ENCODE measurements around the gene ZBTB3. TPM values are rescaled to one million over a fixed set of nuclear protein-coding genes. Genes with fewer than 3 reads are reported as not detected.
"Not testable (repeated sequence)": the region's sequence is repeated elsewhere in the genome, so short reads cannot be mapped to it uniquely, and the experiment has no call there.

The ZBTB3 gene
- total RNA-seq, 1 experiment from 2014 or later = 12.0 TPM

DNA sequence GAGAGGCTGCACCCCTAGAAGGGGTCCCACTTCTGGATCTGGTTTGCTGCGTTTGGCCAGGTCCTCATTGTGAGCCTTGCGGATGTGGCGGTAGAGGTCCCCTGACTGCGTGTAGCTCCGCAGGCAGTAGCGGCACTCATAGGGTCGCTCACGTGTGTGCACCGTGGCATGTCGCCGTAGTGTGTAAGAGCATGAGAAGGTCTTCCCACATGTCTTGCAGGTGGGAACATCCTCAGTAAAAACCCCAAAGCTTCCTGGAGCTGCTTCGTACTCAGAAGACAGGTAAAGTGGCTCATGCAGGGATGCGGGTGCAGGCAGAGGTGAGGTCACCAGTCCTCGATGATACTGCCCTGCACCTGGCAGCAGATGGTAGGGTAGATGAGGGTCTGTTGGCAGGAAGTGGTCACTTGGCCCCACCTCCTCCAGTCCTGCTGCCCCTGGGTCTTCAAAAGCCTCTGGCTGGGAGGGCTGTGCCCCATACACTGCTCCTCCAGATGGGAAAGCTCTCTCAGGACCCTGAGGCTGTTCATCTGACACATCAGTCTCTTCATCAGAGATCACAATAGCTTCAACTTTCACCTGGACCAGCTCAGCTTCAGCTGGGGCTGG is 1.7 kb downstream of the ZBTB3 start:
- Histone ChIP-seq H3K36me3 (ENCODE audit: insufficient read depth, low read length, poor library complexity, severe bottlenecking) (peaks cover 4% of the 10 kb centered on the region), H3K27ac (ENCODE audit: low read depth, low read length, poor library complexity, severe bottlenecking) (no peak overlapping the region), H3K27me3 (replicated peaks; ENCODE audit: insufficient read depth, low read depth, low read length, poor library complexity) (no peaks in the 10 kb centered on the region), H3K9me3 (ENCODE audit: low read depth, low read length, poor library complexity, severe bottlenecking) (no peaks in the 10 kb centered on the region), H3K4me3 (ENCODE audit: low read depth, low read length, poor library complexity, severe bottlenecking) (no peak overlapping the region), H3K4me1 (ENCODE audit: insufficient read depth, low read length, poor library complexity, severe bottlenecking) (peaks cover 6% of the 10 kb centered on the region)
- POLR2A ChIA-PET (ENCODE audit: low non-redundant PET) = no interaction called here
- BruUV-seq (replicated peaks) = no TSS peak
- intact Hi-C loops (cut with micrococcal nuclease; ENCODE audit: unreplicated experiment) = no loop called here
- CTCF ChIA-PET = no interaction called here
- no peak for TF ChIP-seq EZH2 (IDR thresholded peaks at IDR 0.05; ENCODE audit: borderline replicate concordance, low read depth, low read length, poor library complexity, severe bottlenecking)
- TF ChIP-seq, protein P1, sequence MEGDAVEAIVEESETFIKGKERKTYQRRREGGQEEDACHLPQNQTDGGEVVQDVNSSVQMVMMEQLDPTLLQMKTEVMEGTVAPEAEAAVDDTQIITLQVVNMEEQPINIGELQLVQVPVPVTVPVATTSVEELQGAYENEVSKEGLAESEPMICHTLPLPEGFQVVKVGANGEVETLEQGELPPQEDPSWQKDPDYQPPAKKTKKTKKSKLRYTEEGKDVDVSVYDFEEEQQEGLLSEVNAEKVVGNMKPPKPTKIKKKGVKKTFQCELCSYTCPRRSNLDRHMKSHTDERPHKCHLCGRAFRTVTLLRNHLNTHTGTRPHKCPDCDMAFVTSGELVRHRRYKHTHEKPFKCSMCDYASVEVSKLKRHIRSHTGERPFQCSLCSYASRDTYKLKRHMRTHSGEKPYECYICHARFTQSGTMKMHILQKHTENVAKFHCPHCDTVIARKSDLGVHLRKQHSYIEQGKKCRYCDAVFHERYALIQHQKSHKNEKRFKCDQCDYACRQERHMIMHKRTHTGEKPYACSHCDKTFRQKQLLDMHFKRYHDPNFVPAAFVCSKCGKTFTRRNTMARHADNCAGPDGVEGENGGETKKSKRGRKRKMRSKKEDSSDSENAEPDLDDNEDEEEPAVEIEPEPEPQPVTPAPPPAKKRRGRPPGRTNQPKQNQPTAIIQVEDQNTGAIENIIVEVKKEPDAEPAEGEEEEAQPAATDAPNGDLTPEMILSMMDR (conservative IDR thresholded peaks at IDR 0.05; ENCODE audit: low read depth, low read length) = no peak
- no peak for DNase-seq (ENCODE audit: low spot score)

DNA sequence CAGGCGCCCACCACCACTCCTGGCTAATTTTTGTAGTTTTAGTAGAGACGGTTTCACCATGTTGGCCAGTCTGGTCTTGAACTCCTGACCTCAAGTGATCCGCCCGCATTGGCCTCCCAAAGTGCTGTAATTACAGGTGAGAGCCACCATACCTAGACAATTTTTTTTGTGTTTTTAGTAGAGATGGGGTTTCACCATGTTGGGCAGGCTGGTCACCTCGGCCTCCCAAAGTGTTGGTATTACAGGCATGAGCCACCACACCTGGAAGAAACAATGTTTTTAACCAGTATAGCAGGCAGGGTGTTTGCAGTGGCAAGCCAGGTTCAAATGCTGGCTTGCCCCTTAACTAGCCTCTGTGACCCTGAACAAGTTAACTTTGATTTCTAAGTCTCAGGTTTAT is 4.0 kb downstream of the ZBTB3 start:
- intact Hi-C loops (cut with micrococcal nuclease; ENCODE audit: unreplicated experiment) = not testable (repeated sequence)
- CTCF ChIA-PET = interaction anchor here (0.7 kb wide), 1 partner anchor 242 kb away, joined by 10 read pairs; no protein-coding TSS in a partner anchor

DNA sequence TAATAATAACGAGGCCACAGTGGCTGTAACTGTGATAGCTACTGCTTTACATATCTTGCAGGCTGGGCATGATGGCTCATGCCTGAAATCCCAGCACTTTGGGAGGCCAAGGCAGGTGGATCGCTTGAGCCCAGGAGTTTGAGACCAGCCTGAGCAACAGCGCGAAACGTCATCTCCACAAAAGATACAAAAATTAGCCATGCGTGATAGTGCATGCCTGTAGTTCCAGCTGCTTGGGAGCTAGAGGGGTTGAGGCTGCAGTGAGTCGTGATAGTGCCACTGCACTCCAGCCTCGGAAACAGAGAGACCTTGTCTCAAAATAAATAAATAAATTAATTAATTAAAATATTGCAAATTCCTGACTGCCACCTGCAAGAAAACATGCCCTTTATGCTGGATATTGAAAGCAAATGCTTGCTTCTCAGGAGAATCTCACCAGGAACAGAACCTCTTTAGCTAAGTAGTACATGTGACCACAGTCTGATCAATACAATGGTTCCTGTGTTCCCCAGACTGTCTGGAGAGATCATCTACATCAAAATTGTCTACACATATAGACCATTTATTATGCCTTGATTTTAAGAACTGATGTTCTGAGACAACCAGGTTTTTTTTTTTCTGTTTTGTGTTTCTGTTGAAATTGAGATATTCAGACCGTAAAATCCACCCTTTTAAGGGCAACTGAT is 6.3 kb downstream of the ZBTB3 start:
- intact Hi-C loops (cut with micrococcal nuclease; ENCODE audit: unreplicated experiment) = no loop called here
- CTCF ChIA-PET = no interaction called here
- BruUV-seq (replicated peaks) = no TSS peak
- H3K27me3 ChIP-seq (replicated peaks; ENCODE audit: insufficient read depth, low read depth, low read length, poor library complexity) = no peaks in the 10 kb centered on the region
- no peak overlapping the region for H3K27ac ChIP-seq (ENCODE audit: low read depth, low read length, poor library complexity, severe bottlenecking)
- TF ChIP-seq, protein P1 (conservative IDR thresholded peaks at IDR 0.05; ENCODE audit: low read depth, low read length) = no peak
- TF ChIP-seq EZH2 (IDR thresholded peaks at IDR 0.05; ENCODE audit: borderline replicate concordance, low read depth, low read length, poor library complexity, severe bottlenecking) = no peak
- H3K4me1 ChIP-seq (ENCODE audit: insufficient read depth, low read length, poor library complexity, severe bottlenecking) = no peaks in the 10 kb centered on the region
- H3K9me3 ChIP-seq (ENCODE audit: low read depth, low read length, poor library complexity, severe bottlenecking) = no peaks in the 10 kb centered on the region
- DNase-seq (ENCODE audit: low spot score) = no peak
- no peak overlapping the region for H3K4me3 ChIP-seq (ENCODE audit: low read depth, low read length, poor library complexity, severe bottlenecking)
- H3K36me3 ChIP-seq (ENCODE audit: insufficient read depth, low read length, poor library complexity, severe bottlenecking) = peaks cover 1% of the 10 kb centered on the region
- POLR2A ChIA-PET (ENCODE audit: low non-redundant PET) = interaction anchor here (0.6 kb wide), 1 partner anchor 138 kb away, joined by 3 read pairs; no protein-coding TSS in a partner anchor

More for the DNA sequence above, 4.0 kb downstream of the ZBTB3 start:
- H3K27ac ChIP-seq (ENCODE audit: low read depth, low read length, poor library complexity, severe bottlenecking); H3K4me1 ChIP-seq (ENCODE audit: insufficient read depth, low read length, poor library complexity, severe bottlenecking); H3K36me3 ChIP-seq (ENCODE audit: insufficient read depth, low read length, poor library complexity, severe bottlenecking); H3K9me3 ChIP-seq (ENCODE audit: low read depth, low read length, poor library complexity, severe bottlenecking); BruUV-seq (replicated peaks); H3K27me3 ChIP-seq (replicated peaks; ENCODE audit: insufficient read depth, low read depth, low read length, poor library complexity); DNase-seq (ENCODE audit: low spot score); H3K4me3 ChIP-seq (ENCODE audit: low read depth, low read length, poor library complexity, severe bottlenecking); POLR2A ChIA-PET (ENCODE audit: low non-redundant PET): not testable (repeated sequence)

Data from A673 (cell line).